ENCODE results near the gene MACROH2A2.

DNA sequence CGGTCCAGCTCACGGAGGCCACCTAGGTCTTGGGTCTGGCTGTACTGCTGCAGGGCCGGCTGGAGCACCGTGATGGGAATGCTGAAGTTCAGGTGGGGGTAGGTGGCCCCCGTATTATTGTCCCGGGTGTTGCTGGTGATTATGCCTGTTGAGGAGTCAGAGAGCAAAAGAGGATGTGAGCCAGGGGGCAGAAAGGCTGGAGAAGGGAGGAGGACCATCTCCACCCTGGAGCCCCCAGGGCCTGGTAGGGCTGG is 87.3 kb downstream of the MACROH2A2 start:
- TF ChIP-seq ASH2L (IDR thresholded peaks at IDR 0.05; ENCODE audit: low read length) (no peak), EGR1 (IDR thresholded peaks at IDR 0.05; ENCODE audit: borderline replicate concordance, low read depth, low read length) (no peak), TEAD4 (IDR thresholded peaks at IDR 0.05; ENCODE audit: low read depth, low read length) (no peak), EZH2 (IDR thresholded peaks at IDR 0.05; ENCODE audit: low read depth, low read length, severe bottlenecking) (no peak), ZNF274 (IDR thresholded peaks at IDR 0.05; ENCODE audit: borderline replicate concordance, extremely low read depth, low read length) (no peak), POLR2AphosphoS5 (IDR thresholded peaks at IDR 0.05; ENCODE audit: low read depth, low read length) (no peak), KDM1A (IDR thresholded peaks at IDR 0.05; ENCODE audit: borderline replicate concordance, low read length) (no peak), TCF12 (IDR thresholded peaks at IDR 0.05; ENCODE audit: low read depth, low read length) (no peak), BACH1 (IDR thresholded peaks at IDR 0.05; ENCODE audit: low read length) (no peak), POLR2A (IDR thresholded peaks at IDR 0.05; ENCODE audit: control extremely low read depth in 1 of 2, low read depth in 2 of 2, low read length in 2 of 2) (no peak)
- TF ChIP-seq, protein P1, sequence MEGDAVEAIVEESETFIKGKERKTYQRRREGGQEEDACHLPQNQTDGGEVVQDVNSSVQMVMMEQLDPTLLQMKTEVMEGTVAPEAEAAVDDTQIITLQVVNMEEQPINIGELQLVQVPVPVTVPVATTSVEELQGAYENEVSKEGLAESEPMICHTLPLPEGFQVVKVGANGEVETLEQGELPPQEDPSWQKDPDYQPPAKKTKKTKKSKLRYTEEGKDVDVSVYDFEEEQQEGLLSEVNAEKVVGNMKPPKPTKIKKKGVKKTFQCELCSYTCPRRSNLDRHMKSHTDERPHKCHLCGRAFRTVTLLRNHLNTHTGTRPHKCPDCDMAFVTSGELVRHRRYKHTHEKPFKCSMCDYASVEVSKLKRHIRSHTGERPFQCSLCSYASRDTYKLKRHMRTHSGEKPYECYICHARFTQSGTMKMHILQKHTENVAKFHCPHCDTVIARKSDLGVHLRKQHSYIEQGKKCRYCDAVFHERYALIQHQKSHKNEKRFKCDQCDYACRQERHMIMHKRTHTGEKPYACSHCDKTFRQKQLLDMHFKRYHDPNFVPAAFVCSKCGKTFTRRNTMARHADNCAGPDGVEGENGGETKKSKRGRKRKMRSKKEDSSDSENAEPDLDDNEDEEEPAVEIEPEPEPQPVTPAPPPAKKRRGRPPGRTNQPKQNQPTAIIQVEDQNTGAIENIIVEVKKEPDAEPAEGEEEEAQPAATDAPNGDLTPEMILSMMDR (IDR thresholded peaks at IDR 0.05; ENCODE audit: control extremely low read depth in 1 of 3, insufficient read depth in 1 of 3, low read depth in 1 of 3, low read length in 3 of 3) = no peak
- TF ChIP-seq, protein P2, sequence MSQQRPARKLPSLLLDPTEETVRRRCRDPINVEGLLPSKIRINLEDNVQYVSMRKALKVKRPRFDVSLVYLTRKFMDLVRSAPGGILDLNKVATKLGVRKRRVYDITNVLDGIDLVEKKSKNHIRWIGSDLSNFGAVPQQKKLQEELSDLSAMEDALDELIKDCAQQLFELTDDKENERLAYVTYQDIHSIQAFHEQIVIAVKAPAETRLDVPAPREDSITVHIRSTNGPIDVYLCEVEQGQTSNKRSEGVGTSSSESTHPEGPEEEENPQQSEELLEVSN (IDR thresholded peaks at IDR 0.05) = no peak
- TF ChIP-seq, protein P3, sequence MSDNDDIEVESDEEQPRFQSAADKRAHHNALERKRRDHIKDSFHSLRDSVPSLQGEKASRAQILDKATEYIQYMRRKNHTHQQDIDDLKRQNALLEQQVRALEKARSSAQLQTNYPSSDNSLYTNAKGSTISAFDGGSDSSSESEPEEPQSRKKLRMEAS (IDR thresholded peaks at IDR 0.05) = no peak
